NCI-H226 (cell line): ENCODE measurements around the gene UGT1A3.

ENCODE experiments used
- DNase-seq: peaks from one replicate; pipeline ENCODE4 v3.0.0-alpha.2; 2015

Gene UGT1A3

DNA sequence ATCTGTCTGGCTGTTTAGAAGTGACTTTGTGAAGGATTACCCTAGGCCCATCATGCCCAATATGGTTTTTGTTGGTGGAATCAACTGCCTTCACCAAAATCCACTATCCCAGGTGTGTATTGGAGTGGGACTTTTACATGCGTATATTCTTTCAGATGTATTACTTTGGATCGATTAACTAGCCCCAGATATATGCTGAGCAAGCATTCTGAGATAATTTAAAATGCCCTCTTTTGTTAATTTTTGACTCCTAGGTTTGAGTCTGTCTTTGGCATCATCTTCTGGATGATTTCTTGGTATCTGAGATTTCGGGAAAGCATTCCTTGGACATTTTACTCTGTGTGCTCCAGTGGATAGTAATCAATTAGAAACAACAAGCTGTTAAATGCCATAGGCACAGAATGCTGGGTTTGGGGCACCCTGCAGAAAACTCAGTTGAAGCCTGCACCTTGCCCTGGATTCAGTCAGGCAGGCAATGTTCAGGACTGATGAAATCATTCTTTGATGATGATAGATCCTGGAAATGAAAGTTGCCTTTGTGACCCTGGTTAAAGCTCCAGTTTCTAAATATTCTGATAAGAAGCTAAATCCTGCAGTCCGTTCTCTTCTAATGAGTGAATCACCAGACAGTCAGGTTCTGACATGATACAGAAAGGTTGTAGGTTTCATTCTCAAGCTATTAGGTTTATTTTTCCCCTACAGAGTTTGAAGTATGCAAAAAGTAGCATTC lies 32.4 kb downstream of the UGT1A3 start:
- peak; percentile 72 for DNase-seq

DNA sequence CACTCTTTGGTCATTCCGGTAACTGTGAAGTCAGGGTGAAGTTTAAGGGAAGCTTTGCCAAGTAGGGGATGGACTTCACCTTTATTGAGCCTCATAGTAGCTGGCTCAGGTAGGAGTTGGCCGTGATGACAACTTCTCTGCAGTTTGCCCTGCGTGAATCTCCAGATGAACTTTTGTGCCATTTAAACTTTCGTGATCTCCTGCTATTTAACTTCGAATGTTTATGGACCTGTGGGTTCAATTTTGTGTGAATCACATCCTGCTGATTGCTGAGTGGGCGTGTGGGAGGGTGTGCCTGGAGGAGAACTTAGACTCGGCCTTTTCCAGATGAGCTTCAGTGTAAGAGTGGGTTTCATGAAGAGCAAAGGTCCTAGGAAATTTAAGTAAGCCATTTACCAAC lies 35.4 kb downstream of the UGT1A3 start:
- peak; percentile 87 for DNase-seq

DNA sequence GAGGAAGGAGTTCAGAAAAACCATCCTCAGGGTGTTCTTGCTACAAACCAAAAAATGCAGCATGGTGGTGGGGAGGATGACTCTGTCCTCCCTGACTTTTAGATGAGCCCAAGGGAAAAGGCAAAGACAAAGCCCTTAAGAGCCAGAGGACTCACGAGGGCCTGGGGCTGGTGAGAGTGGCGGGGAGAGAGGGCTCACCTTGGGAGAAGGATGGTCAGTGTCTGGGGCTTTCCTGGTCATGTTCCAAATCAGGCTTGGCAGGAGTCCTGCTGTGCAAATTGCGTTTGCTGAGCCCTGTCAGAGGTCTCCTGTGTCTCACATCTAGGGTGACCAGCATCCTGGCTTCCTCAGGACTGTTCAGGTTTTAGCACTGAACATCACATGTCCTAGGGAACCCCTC lies 35.9 kb downstream of the UGT1A3 start:
- peak; percentile 18 for DNase-seq

DNA sequence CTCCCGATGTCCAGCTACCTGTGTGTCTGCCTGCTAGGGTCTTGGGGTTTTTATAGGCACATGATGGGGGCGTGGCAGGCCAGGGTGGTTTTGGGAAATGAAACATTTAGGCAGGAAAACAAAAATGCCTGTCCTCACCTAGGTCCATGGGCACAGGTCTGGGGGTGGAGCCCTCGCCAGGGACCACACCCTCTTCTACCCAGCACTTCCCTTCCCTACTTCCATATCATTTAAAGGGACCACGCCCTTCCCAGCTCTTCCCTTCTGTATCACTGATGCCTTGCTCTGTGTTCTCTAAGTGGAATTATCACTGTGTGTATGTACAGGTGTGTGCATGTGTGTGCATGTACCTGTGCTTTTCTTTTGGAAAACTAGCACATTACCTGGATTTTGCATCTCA lies 37.6 kb downstream of the UGT1A3 start:
- no peak for DNase-seq

DNA sequence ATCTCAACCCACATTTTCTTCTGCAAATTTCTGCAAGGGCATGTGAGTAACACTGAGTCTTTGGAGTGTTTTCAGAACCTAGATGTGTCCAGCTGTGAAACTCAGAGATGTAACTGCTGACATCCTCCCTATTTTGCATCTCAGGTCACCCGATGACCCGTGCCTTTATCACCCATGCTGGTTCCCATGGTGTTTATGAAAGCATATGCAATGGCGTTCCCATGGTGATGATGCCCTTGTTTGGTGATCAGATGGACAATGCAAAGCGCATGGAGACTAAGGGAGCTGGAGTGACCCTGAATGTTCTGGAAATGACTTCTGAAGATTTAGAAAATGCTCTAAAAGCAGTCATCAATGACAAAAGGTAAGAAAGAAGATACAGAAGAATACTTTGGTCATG lies 39.2 kb downstream of the UGT1A3 start:
- DNase-seq = no peak

- no peak for DNase-seq
Observed at GRCh38 chr2:233769260-233769659, 40.4 kb downstream of the UGT1A3 start.

- DNase-seq = no peak
Observed at GRCh38 chr2:233772153-233772552, 43.3 kb downstream of the UGT1A3 start.

DNA sequence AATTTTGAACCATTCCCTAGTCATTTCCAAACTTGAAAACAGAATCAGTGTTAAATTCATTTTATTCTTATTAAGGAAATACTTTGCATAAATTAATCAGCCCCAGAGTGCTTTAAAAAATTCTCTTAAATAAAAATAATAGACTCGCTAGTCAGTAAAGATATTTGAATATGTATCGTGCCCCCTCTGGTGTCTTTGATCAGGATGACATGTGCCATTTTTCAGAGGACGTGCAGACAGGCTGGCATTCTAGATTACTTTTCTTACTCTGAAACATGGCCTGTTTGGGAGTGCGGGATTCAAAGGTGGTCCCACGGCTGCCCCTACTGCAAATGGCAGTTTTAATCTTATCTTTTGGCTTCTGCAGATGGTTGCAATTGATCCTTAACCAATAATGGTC lies 43.7 kb downstream of the UGT1A3 start:
- no peak for DNase-seq

- DNase-seq = no peak
Observed at GRCh38 chr2:233773854-233774253, 45.0 kb downstream of the UGT1A3 start.

DNA sequence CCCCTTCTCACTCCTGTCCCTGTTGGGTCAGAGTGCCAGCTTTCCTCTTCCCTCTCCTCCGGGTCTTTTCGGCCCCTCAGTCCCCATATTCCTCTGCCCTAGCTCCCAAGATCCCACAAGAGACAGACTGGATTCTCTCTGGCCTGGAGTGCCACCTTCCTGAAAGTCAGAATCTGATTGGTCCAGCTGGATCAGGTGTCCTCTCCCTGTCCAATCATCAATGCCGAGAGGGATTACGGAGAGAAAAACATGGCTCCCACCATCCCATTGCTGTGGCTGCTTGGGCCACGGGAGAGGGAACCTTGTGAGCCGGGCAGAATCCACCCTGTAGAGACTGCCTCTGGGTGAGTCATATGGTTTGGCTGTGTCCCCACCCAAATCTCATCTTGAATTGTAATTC lies 46.6 kb downstream of the UGT1A3 start:
- no peak for DNase-seq

DNA sequence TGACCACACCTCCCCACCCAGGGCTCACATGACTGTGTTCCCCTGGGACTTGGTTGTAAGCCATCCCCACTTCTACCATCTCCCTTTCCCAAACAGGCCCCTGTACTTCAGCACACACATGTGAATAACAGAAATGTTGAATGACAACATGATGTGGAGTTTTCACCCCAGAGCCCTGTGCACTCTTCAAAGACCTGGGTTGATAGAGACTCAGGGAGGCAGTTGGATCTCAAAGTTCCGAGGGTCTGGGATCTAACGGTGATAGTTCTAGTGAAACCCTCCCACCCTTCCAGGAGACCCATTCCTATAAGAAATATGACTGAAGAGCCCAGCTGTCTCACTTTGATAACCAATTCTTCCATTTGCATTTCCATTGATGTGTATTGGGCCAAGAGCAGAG lies 49.2 kb downstream of the UGT1A3 start, which contains the start of gene MROH2A:
Gene MROH2A (plus strand): TSS at position 301 of the 400 bp plus-strand sequence. CDS start 1,029 bp downstream, outside the sequence.
- no peak for DNase-seq

DNA sequence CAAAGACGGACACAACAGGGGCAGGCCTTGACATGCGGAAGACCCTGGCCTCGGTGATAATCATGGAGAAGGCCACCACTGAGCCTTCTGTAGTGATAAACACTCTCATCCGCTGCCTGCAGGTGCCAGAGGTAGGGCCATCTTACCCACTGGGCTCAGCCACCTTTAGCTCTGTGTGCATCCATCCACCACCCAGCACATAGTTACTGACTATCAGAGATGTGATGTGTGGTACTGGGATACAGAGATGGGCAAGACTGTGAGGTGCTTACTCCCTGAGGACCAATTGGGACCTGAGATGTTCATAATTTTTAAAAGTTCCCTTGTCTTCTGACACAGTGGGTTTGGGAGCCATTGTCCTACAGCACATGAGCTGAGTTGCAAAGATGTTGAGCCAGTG lies 50.9 kb downstream of the UGT1A3 start:
- DNase-seq = no peak

DNA sequence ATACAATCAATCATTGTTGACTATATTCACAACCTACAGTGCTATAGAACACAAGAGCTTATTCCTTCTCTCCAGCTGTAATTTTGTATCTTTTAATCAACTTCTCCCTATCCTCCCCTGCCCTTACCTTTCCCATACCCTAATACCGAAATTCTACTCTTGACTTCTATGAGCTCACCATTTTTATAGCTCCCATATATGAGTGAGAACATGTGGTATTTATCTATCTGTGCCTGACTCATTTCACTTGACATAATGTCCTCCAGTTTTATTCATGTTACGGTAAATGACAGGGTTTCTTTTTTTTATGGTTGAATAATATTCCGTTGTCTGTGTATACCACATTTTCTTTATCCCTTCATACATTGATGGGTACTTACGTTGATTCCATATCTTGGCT lies 51.9 kb downstream of the UGT1A3 start:
- no peak for DNase-seq

DNA sequence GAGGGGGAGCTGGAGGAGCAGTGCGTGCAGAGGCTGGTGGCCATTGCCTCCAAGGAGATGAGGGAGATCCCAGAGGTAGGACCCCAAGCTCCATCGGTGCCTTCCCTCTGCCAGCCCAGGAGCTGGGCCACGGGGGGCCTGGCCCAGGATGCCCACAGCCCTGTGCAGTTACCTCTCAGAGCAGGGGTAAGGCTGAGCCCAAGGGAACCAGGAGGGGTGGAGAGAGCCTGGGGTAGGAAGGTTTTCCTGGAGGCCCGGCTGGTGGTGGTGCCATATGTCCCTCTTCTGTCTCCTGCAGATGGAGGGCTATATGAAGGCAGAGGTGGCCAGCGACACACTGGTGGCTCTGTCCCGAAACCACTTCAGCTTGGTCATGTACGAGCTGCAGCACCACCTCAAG lies 60.7 kb downstream of the UGT1A3 start:
- no peak for DNase-seq

- no peak for DNase-seq
Observed at GRCh38 chr2:233791151-233791882, 62.5 kb downstream of the UGT1A3 start.

DNA sequence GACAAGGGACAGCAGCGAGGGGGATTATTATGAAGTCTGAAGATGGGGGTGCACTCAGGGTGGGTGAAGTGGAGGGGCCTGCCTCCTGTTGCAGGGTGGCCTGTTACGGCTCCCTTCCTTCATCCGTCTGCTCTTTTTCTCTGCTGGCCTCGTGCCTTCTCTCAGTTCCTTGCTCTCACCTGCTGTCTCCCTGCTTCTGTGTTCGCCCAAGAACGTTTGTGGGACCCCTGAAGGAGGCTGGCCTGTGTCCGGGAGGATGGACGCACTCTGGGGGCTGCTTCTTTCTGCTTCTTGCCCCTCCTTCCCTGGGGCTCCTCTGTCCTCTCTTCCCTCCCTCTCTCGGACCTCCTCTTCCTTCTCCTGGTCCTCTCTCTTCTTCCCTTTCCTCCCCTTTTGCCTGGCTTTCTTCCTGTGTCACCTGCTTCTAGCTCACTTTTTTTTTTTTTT lies 63.1 kb downstream of the UGT1A3 start:
- no peak for DNase-seq

DNA sequence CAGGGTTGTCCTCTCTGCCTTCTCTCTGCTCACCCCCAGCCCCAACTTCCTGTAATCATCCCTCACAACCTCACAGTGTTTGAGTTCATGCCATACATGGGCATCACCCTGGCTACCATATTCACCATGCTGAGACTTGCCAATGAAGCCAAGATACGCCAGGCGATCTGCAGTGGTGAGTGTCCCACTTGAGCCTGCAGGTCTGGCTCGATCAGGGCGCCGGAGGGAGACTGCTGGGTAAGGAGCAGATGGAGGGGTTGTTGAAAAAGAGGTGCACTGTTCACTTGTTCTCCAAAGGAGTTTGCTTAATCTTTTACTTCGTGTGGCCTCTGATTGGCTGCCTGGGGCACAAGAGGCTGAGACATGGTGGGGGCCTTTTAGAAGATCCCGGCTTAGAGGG lies 63.9 kb downstream of the UGT1A3 start:
- DNase-seq = no peak

DNA sequence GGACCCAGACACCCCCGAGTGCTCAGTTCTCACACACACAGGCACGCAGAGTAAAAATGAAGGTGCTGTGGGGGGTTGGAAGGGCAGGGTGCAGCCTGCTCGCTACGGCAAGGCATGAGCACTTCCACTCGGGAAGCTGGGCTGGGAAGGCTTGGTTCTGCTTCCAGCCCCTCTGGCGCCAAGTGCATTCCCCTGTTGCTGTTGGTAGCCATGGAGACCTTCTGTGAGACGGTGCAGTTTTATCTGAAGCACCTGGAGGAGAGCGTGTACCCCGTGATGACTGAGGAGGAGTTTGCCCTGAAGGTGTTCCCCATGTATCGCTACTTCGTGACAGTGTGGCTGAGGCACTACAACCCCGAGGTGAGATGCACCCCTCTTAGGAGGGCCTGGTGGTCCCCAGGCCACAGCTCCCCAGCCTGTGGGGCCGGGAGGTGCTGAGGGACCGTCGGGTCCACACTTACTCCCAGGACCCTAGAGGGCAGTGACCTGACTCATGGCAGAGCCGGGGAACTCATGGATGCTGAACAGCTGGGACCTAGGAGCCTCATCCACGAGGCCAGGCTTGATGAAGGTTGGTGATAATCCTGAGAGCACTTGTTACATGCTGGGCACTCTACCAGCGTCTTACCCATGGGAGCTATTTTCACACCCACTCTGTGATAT lies 64.8 kb downstream of the UGT1A3 start:
- DNase-seq = no peak

GRCh38 chr2:233794128-233794658 lies 65.4 kb downstream of the UGT1A3 start:
- DNase-seq = no peak

- no peak for DNase-seq
Observed at GRCh38 chr2:233795735-233796171, 66.9 kb downstream of the UGT1A3 start.

GRCh38 chr2:233796254-233796653 lies 67.4 kb downstream of the UGT1A3 start:
- DNase-seq = no peak

DNA sequence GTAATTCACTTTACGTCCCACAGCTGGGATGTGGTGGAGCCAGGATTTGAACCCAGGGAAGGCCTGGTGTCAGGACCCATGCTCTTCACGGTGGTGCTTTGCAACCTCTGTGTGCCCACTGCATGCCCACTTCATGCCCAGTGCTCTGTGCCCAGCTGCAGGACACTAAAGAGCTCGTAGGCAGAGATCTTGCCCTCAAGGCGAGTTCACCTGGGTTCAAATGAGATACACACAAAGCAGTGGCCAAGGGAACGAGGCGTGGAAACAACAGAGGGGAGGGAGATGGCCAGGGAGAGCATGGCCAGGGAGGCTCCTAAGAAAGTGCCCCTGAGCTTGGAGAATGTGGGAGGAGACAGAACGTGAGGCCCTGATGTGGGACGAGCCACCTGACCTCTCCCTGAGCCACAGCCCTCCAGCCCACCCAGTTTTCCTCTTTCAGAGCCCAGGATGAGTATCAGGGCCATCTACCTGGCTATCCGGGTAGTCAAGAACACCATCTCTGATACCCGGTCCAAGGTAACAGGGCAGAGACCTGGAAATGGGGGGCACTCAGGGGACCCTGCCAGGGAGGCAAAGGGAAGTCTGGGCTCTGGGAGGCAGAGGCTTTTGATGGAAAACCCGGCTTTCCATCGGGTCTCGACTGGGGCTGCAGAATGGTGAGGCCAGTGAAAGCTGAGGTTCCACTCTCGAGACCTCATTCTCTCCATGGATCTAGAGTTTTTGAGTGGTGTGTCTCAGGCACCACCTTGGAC lies 69.7 kb downstream of the UGT1A3 start:
- DNase-seq = no peak
